GM12878 (cell line): ENCODE results near the gene XCR1.

Experiments used
- BCL11A ChIP-seq: IDR thresholded peaks from 2 replicates; pipeline ENCODE4 v1.6.1; 2011; ENCODE audit warnings: low read depth, low read length
- CREM ChIP-seq: IDR thresholded peaks from 2 replicates; pipeline ENCODE4 v1.6.1; 2014; ENCODE audit warnings: antibody characterized with exemption, low read depth
- DPF2 ChIP-seq: fragments of 450-650 bp; IDR thresholded peaks from 2 replicates; pipeline ENCODE4 v1.6.1; 2017; ENCODE audit warnings: mild to moderate bottlenecking
- ESRRA ChIP-seq: IDR thresholded peaks from 2 replicates; pipeline ENCODE4 v1.6.1; 2012; ENCODE audit warnings: mild to moderate bottlenecking, low read length, improper control_type of control experiment
- EZH2 ChIP-seq: IDR thresholded peaks from 2 replicates; pipeline ENCODE4 v1.6.1; 2012; ENCODE audit warnings: low read depth, mild to moderate bottlenecking, control low read depth, inconsistent platforms, low read length, borderline replicate concordance; ENCODE audit not compliant: control insufficient read depth
- POLR2A ChIP-seq: IDR thresholded peaks from 2 replicates; pipeline ENCODE4 v1.6.1; 2011; ENCODE audit warnings: low read depth, mild to moderate bottlenecking, low read length
- SRF ChIP-seq, 2 experiments: IDR thresholded peaks; 2 replicates each; pipeline ENCODE4 v1.6.1; 2011; ENCODE audit warnings: low read depth in 2 of 2, low read length in 2 of 2, mild to moderate bottlenecking in 1 of 2, moderate library complexity in 1 of 2
- SUZ12 ChIP-seq: fragments of 200-600 bp; sonication (generic); IDR thresholded peaks from one replicate; pipeline ENCODE4 v1.6.1; 2018; ENCODE audit warnings: antibody characterized with exemption, mild to moderate bottlenecking; ENCODE audit not compliant: unreplicated experiment
- TARDBP ChIP-seq: IDR thresholded peaks from 2 replicates; pipeline ENCODE4 v1.6.1; 2016; ENCODE audit warnings: borderline replicate concordance
- TF ChIP-seq, protein P1 (sequence below), 3 experiments: IDR thresholded peaks in 2 of 3; conservative IDR thresholded peaks in 1 of 3; 2 replicates each; pipeline ENCODE4 v1.5.1; 2011; ENCODE audit warnings: low read depth in 3 of 3, low read length in 3 of 3, mild to moderate bottlenecking in 3 of 3, control low read depth in 2 of 3, moderate library complexity in 2 of 3, inconsistent platforms in 1 of 3, mixed read lengths in 1 of 3; ENCODE audit not compliant: control insufficient read depth in 2 of 3, insufficient read depth in 1 of 3; ENCODE audit errors: extremely low read depth in 1 of 3
- TF ChIP-seq, protein P2 (sequence below): IDR thresholded peaks from 2 replicates; pipeline ENCODE4 v1.6.1; 2012; ENCODE audit warnings: low read depth, low read length, improper control_type of control experiment
- TF ChIP-seq, protein P3 (sequence below): IDR thresholded peaks from 2 replicates; pipeline ENCODE4 v1.6.1; 2012; ENCODE audit warnings: low read depth, low read length, improper control_type of control experiment

DNA sequence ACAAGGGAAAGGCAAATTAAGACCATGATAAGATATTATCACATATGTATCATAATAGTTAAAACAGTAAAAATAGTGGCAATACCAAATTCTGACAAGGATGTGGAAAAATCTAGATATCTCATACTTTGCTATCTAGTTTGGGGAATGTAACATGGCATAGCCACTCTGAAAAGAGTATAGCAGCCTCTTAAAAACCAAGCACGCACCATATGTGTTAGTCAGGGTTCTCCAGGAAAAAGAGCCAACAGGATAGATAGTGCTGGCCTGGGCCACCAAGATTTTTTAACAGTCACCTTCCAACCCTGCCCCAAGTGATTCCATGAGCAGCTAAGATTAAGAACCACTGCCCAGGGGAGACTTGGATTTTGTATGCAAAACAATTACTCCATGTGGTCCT lies 48.5 kb upstream of the XCR1 start:
- TF ChIP-seq, protein P1, sequence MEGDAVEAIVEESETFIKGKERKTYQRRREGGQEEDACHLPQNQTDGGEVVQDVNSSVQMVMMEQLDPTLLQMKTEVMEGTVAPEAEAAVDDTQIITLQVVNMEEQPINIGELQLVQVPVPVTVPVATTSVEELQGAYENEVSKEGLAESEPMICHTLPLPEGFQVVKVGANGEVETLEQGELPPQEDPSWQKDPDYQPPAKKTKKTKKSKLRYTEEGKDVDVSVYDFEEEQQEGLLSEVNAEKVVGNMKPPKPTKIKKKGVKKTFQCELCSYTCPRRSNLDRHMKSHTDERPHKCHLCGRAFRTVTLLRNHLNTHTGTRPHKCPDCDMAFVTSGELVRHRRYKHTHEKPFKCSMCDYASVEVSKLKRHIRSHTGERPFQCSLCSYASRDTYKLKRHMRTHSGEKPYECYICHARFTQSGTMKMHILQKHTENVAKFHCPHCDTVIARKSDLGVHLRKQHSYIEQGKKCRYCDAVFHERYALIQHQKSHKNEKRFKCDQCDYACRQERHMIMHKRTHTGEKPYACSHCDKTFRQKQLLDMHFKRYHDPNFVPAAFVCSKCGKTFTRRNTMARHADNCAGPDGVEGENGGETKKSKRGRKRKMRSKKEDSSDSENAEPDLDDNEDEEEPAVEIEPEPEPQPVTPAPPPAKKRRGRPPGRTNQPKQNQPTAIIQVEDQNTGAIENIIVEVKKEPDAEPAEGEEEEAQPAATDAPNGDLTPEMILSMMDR (IDR thresholded peaks at IDR 0.05 in 2 of 3, conservative IDR thresholded peaks at IDR 0.05 in 1 of 3; ENCODE audit: control insufficient read depth in 2 of 3, extremely low read depth in 1 of 3, insufficient read depth in 1 of 3, low read depth in 3 of 3, low read length in 3 of 3), result no peak
- TF ChIP-seq CREM (no peak), DPF2 (no peak), SRF (IDR thresholded peaks at IDR 0.05; ENCODE audit: low read depth in 2 of 2, low read length in 2 of 2) (no peak), EZH2 (no peak), TARDBP (no peak), POLR2A (no peak), ESRRA (no peak), BCL11A (no peak), SUZ12 (no peak)
- TF ChIP-seq, protein P2, sequence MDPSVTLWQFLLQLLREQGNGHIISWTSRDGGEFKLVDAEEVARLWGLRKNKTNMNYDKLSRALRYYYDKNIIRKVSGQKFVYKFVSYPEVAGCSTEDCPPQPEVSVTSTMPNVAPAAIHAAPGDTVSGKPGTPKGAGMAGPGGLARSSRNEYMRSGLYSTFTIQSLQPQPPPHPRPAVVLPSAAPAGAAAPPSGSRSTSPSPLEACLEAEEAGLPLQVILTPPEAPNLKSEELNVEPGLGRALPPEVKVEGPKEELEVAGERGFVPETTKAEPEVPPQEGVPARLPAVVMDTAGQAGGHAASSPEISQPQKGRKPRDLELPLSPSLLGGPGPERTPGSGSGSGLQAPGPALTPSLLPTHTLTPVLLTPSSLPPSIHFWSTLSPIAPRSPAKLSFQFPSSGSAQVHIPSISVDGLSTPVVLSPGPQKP, result no peak
- TF ChIP-seq, protein P3, sequence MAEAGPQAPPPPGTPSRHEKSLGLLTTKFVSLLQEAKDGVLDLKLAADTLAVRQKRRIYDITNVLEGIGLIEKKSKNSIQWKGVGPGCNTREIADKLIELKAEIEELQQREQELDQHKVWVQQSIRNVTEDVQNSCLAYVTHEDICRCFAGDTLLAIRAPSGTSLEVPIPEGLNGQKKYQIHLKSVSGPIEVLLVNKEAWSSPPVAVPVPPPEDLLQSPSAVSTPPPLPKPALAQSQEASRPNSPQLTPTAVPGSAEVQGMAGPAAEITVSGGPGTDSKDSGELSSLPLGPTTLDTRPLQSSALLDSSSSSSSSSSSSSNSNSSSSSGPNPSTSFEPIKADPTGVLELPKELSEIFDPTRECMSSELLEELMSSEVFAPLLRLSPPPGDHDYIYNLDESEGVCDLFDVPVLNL, result no peak
